ENCODE results near the gene ALX1.
"Not testable (repeated sequence)": the region's sequence is repeated elsewhere in the genome, so short reads cannot be mapped to it uniquely, and the experiment has no call there.

ALX1 gene

GRCh38 chr12:85310456-85311076 is 30.5 kb downstream of the ALX1 start:
- DNase-seq (ENCODE audit: low read depth, low spot score), result peak; percentile 27
- H3K4me3 ChIP-seq (ENCODE audit: low read depth, low read length), result no peak overlapping the region
- peak; percentile 33 for TF ChIP-seq CTCF (IDR thresholded peaks at IDR 0.05; ENCODE audit: low read depth, low read length)

GRCh38 chr12:85317866-85318636 is 38.0 kb downstream of the ALX1 start:
- H3K4me3 ChIP-seq (ENCODE audit: low read depth, low read length); DNase-seq (ENCODE audit: low read depth, low spot score); in situ Hi-C loops (cut with HindIII; ENCODE audit: low sequenced_read_pairs): not testable (repeated sequence)

More at GRCh38 chr12:85310456-85311076, 30.5 kb downstream of the ALX1 start:
- in situ Hi-C loops (cut with HindIII; ENCODE audit: low sequenced_read_pairs), result no loop called here

- no peak for TF ChIP-seq CTCF (IDR thresholded peaks at IDR 0.05; ENCODE audit: low read depth, low read length)
- in situ Hi-C loops (cut with HindIII; ENCODE audit: low sequenced_read_pairs), result no loop called here
- H3K4me3 ChIP-seq (ENCODE audit: low read depth, low read length), result no peak overlapping the region
- DNase-seq (ENCODE audit: low read depth, low spot score), result peak; percentile 23
These were observed 42.7 kb downstream of the ALX1 start for GRCh38 chr12:85322715-85323114.

- TF ChIP-seq CTCF (IDR thresholded peaks at IDR 0.05; ENCODE audit: low read depth, low read length), result no peak
- no peak for DNase-seq (ENCODE audit: low read depth, low spot score)
- no peak overlapping the region for H3K4me3 ChIP-seq (ENCODE audit: low read depth, low read length)
- in situ Hi-C loops (cut with HindIII; ENCODE audit: low sequenced_read_pairs), result no loop called here
These were observed 45.4 kb downstream of the ALX1 start for GRCh38 chr12:85325442-85325841.

GRCh38 chr12:85329913-85330312 is 49.9 kb downstream of the ALX1 start:
- no peak for DNase-seq (ENCODE audit: low read depth, low spot score)
- in situ Hi-C loops (cut with HindIII; ENCODE audit: low sequenced_read_pairs), result no loop called here
- H3K4me3 ChIP-seq (ENCODE audit: low read depth, low read length), result no peak overlapping the region
- no peak for TF ChIP-seq CTCF (IDR thresholded peaks at IDR 0.05; ENCODE audit: low read depth, low read length)

GRCh38 chr12:85348779-85349178 is 68.8 kb downstream of the ALX1 start:
- no peak for DNase-seq (ENCODE audit: low read depth, low spot score)
- in situ Hi-C loops (cut with HindIII; ENCODE audit: low sequenced_read_pairs), result no loop called here
- TF ChIP-seq CTCF (IDR thresholded peaks at IDR 0.05; ENCODE audit: low read depth, low read length), result no peak
- no peak overlapping the region for H3K4me3 ChIP-seq (ENCODE audit: low read depth, low read length)

GRCh38 chr12:85350356-85350755 is 70.3 kb downstream of the ALX1 start:
- no peak overlapping the region for H3K4me3 ChIP-seq (ENCODE audit: low read depth, low read length)
- in situ Hi-C loops (cut with HindIII; ENCODE audit: low sequenced_read_pairs), result no loop called here
- no peak for DNase-seq (ENCODE audit: low read depth, low spot score)
- no peak for TF ChIP-seq CTCF (IDR thresholded peaks at IDR 0.05; ENCODE audit: low read depth, low read length)
